Keratinocyte (primary cell): ENCODE results near the gene CD300C. TPM values are rescaled to one million over a fixed set of nuclear protein-coding genes. Genes with fewer than 3 reads are reported as not detected.
"Not testable (repeated sequence)": the region's sequence is repeated elsewhere in the genome, so short reads cannot be mapped to it uniquely, and the experiment has no call there.

ENCODE experiments used
- DNase-seq: peaks from one replicate; pipeline ENCODE4 v3.0.0-alpha.2; 2011; ENCODE audit warnings: low read depth, missing footprints, low spot score
- FAIRE-seq: peaks from 2 replicates; lab custom pipeline; 2011; peaks lifted over from hg19 to GRCh38; lab: Jason Lieb, UNC
- H2AFZ ChIP-seq: 2 replicates; pipeline ENCODE4 v1.6.0; 2012; ENCODE audit warnings: low read length, control low read depth, inconsistent platforms; ENCODE audit not compliant: control insufficient read depth
- H3K27ac ChIP-seq: 2 replicates; pipeline ENCODE4 v1.5.1; 2011; ENCODE audit warnings: low read length; ENCODE audit not compliant: control insufficient read depth, insufficient read depth
- H3K27me3 ChIP-seq: 3 replicates; pipeline ENCODE4 v1.6.0; 2011; ENCODE audit warnings: low read length; ENCODE audit not compliant: control insufficient read depth, insufficient read depth; ENCODE audit errors: extremely low read depth
- H3K36me3 ChIP-seq, 2 experiments: 2 replicates in 1 of 2; 3 replicates in 1 of 2; pipeline ENCODE4 v1.5.1; 2011; ENCODE audit warnings: low read length in 2 of 2, mild to moderate bottlenecking in 1 of 2; ENCODE audit not compliant: control insufficient read depth in 2 of 2, insufficient read depth in 2 of 2; ENCODE audit errors: extremely low read depth in 1 of 2
- H3K4me1 ChIP-seq: 3 replicates; pipeline ENCODE4 v1.5.1; 2011; ENCODE audit warnings: low read length; ENCODE audit not compliant: control insufficient read depth, insufficient read depth; ENCODE audit errors: extremely low read depth
- H3K4me2 ChIP-seq: 3 replicates; pipeline ENCODE4 v1.6.0; 2011; ENCODE audit warnings: low read depth, low read length; ENCODE audit not compliant: control insufficient read depth, insufficient read depth; ENCODE audit errors: extremely low read depth
- H3K4me3 ChIP-seq, 3 experiments: fragments of 200-600 bp in 1 of 3; sonication (generic) in 1 of 3; 2 replicates in 2 of 3; 3 replicates in 1 of 3; pipeline ENCODE4 v1.5.1; 2011 to 2016; ENCODE audit warnings: low read length in 3 of 3, mild to moderate bottlenecking in 3 of 3, control low read depth in 2 of 3, inconsistent platforms in 1 of 3, low read depth in 1 of 3, mixed read lengths in 1 of 3, mixed run types in 1 of 3, moderate library complexity in 1 of 3; ENCODE audit not compliant: control insufficient read depth in 2 of 3, insufficient read depth in 2 of 3; ENCODE audit errors: extremely low read depth in 1 of 3
- H3K79me2 ChIP-seq: 2 replicates; pipeline ENCODE4 v1.6.0; 2012; ENCODE audit warnings: low read length; ENCODE audit not compliant: control insufficient read depth, insufficient read depth
- H3K9ac ChIP-seq: 3 replicates; pipeline ENCODE4 v1.6.0; 2011; ENCODE audit warnings: low read length; ENCODE audit not compliant: control insufficient read depth, insufficient read depth; ENCODE audit errors: extremely low read depth
- H3K9me1 ChIP-seq: 3 replicates; pipeline ENCODE4 v1.6.0; 2011; ENCODE audit warnings: low read length; ENCODE audit not compliant: control insufficient read depth, insufficient read depth; ENCODE audit errors: extremely low read depth
- H3K9me3 ChIP-seq: 2 replicates; pipeline ENCODE4 v1.5.1; 2012; ENCODE audit warnings: low read depth, low read length; ENCODE audit not compliant: control insufficient read depth
- H4K20me1 ChIP-seq: 3 replicates; pipeline ENCODE4 v1.6.0; 2011; ENCODE audit warnings: low read length; ENCODE audit not compliant: control insufficient read depth, insufficient read depth; ENCODE audit errors: extremely low read depth
- EZH2 ChIP-seq: IDR thresholded peaks from one replicate; pipeline ENCODE4 v1.6.1; 2012; ENCODE audit warnings: inconsistent platforms, mild to moderate bottlenecking, low read length, moderate library complexity
- dilution Hi-C: fragments of 300-500 bp; cut with MboI; formaldehyde crosslinking; loops from one replicate; pipeline ENCODE4 v1.7.0; 2020; ENCODE audit warnings: low sequenced_read_pairs; ENCODE audit not compliant: extremely low pct_ligation_motif_present
- polyA plus RNA-seq, 5 experiments: library from polyadenylated mRNA; depleted of rRNA in 3 of 5; stranded (reverse) in 3 of 5; stranded (forward) in 1 of 5; unstranded in 1 of 5; fragments of >200 nt; gene quantifications; 1 replicate in 1 of 5; 2 replicates in 3 of 5; 3 replicates in 1 of 5; pipeline versions ENCODE4 v1.2.1 to v1.2.3, GENCODE V29; 2011 to 2012; ENCODE audit warnings: missing spikeins in 2 of 5, low read depth in 1 of 5, low replicate concordance in 1 of 5
- TF ChIP-seq, protein P1 (sequence below), 3 experiments: IDR thresholded peaks in 1 of 3; conservative IDR thresholded peaks in 1 of 3; optimal IDR thresholded peaks in 1 of 3; 2 replicates in 2 of 3; 3 replicates in 1 of 3; pipeline versions ENCODE3 to v1.5.1; 2011; ENCODE audit warnings: low read length in 3 of 3, mild to moderate bottlenecking in 3 of 3, moderate library complexity in 2 of 3, control low read depth in 1 of 3, inconsistent platforms in 1 of 3; ENCODE audit not compliant: insufficient read depth in 2 of 3; ENCODE audit errors: extremely low read depth in 1 of 3

Gene CD300C
- polyA plus RNA-seq, 1 donor (not counting 4 experiments of a cell fraction or from before 2014, with no cell fraction given): not detected

DNA sequence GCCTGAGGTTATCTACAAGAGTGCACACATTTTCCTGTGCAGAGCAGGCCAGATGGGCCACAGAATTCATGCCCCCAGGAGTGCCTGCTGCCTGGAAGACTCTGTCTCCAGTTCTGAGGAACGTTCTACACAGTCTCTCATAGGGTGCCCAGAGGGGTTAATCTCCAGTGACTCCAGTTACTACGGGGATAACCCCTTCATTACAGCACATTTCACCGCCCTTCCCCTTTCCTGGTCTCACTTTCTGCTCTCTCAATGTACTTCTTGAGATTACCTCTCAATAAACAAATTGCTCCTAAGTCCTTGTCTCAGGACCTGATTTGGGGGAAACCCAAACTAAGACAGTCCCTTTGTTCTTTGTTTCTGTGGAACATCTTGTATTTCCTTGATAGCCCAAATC is 15.7 kb upstream of the CD300C start:
- Histone ChIP-seq H3K9ac (no peak overlapping the region), H3K27me3 (peaks cover 8% of the 10 kb centered on the region)

DNA sequence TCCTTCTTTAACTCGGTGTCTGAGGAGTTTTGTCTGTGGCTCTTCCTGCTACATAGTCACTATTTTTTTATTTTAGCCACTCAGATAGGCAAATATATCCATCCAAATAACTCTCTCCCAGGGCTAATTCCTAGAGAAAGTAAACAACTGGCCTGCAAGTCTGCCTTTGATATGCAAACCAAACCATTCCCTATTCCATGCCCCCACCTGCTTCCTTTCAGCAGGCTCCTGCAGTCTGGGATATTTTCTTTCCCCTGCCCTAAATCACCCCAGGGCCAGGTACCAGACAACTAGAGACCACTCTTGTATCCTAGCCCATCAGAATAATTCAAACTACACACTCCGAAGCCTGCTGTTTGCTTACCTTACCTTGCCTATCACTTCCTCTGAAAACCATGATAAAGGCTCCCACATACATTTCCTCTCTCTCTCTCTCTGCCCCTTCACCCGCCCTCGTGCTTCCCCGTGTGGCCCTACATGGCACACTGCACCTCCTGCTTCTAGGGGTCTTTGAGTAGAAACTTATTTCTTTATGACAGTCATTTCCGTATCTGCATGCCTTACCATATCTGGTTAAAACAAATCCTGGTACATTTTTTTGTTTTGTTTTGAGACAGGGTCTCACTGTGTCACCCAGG is 13.1 kb upstream of the CD300C start:
- H3K27me3 ChIP-seq: peaks cover 8% of the 10 kb centered on the region
- H3K9me3 ChIP-seq: no peaks in the 10 kb centered on the region
- dilution Hi-C loops: no loop called here

More for the DNA sequence above, 15.7 kb upstream of the CD300C start:
- DNase-seq (no peak), FAIRE-seq (no peak)
- Histone ChIP-seq H3K4me1 (peaks cover 3% of the 10 kb centered on the region), H3K4me2 (no peak overlapping the region), H3K9me1 (no peaks in the 10 kb centered on the region), H3K4me3 (no peak overlapping the region), H3K9me3 (no peaks in the 10 kb centered on the region), H3K36me3 (no peaks in the 10 kb centered on the region), H3K27ac (no peak overlapping the region), H3K79me2 (no peaks in the 10 kb centered on the region), H4K20me1 (no peaks in the 10 kb centered on the region), H2AFZ (no peak overlapping the region)
- TF ChIP-seq EZH2: no peak
- TF ChIP-seq, protein P1, sequence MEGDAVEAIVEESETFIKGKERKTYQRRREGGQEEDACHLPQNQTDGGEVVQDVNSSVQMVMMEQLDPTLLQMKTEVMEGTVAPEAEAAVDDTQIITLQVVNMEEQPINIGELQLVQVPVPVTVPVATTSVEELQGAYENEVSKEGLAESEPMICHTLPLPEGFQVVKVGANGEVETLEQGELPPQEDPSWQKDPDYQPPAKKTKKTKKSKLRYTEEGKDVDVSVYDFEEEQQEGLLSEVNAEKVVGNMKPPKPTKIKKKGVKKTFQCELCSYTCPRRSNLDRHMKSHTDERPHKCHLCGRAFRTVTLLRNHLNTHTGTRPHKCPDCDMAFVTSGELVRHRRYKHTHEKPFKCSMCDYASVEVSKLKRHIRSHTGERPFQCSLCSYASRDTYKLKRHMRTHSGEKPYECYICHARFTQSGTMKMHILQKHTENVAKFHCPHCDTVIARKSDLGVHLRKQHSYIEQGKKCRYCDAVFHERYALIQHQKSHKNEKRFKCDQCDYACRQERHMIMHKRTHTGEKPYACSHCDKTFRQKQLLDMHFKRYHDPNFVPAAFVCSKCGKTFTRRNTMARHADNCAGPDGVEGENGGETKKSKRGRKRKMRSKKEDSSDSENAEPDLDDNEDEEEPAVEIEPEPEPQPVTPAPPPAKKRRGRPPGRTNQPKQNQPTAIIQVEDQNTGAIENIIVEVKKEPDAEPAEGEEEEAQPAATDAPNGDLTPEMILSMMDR (optimal IDR thresholded peaks at IDR 0.05 in 1 of 3, IDR thresholded peaks at IDR 0.05 in 1 of 3, conservative IDR thresholded peaks at IDR 0.05 in 1 of 3; ENCODE audit: extremely low read depth in 1 of 3, insufficient read depth in 2 of 3, low read length in 3 of 3): no peak
- dilution Hi-C loops: no loop called here

DNA sequence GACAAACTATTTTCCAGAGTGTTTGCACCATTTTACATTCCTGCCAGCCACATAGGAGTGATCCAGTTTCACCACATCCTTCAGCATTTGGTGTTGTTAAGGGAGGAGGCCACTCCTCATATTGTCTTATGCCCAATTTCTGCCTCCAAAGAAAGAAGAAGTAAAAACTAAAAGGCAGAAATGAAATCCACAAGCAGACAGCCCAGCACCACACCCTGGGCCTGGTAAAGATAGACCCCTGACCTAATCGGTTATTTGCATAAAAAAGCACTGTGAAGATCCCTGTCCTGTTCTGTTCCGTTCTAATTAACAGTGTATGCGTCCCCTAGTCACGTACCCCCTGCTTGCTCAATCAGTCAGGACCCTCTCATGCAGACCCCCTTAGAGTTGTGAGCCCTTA is 12.5 kb upstream of the CD300C start:
- H3K79me2 ChIP-seq, H2AFZ ChIP-seq, H3K9ac ChIP-seq, dilution Hi-C loops, H3K36me3 ChIP-seq, H3K27ac ChIP-seq, H3K4me3 ChIP-seq, H4K20me1 ChIP-seq, FAIRE-seq, H3K27me3 ChIP-seq, H3K9me3 ChIP-seq, DNase-seq, H3K9me1 ChIP-seq, H3K4me1 ChIP-seq, H3K4me2 ChIP-seq: not testable (repeated sequence)

More for the DNA sequence above, 13.1 kb upstream of the CD300C start:
- FAIRE-seq (no peak), DNase-seq (no peak)
- Histone ChIP-seq H3K27ac (no peak overlapping the region), H3K9me1 (no peaks in the 10 kb centered on the region), H3K4me1 (no peaks in the 10 kb centered on the region), H3K4me2 (no peak overlapping the region), H3K36me3 (no peaks in the 10 kb centered on the region), H3K9ac (no peak overlapping the region), H2AFZ (no peak overlapping the region), H3K79me2 (no peaks in the 10 kb centered on the region), H4K20me1 (no peaks in the 10 kb centered on the region), H3K4me3 (no peak overlapping the region)
- TF ChIP-seq, protein P1 (optimal IDR thresholded peaks at IDR 0.05 in 1 of 3, IDR thresholded peaks at IDR 0.05 in 1 of 3, conservative IDR thresholded peaks at IDR 0.05 in 1 of 3; ENCODE audit: extremely low read depth in 1 of 3, insufficient read depth in 2 of 3, low read length in 3 of 3): no peak
- no peak for TF ChIP-seq EZH2
